ENCODE results near the gene TTLL9.
"Not testable (repeated sequence)": the region's sequence is repeated elsewhere in the genome, so short reads cannot be mapped to it uniquely, and the experiment has no call there.

The TTLL9 gene, protein sequence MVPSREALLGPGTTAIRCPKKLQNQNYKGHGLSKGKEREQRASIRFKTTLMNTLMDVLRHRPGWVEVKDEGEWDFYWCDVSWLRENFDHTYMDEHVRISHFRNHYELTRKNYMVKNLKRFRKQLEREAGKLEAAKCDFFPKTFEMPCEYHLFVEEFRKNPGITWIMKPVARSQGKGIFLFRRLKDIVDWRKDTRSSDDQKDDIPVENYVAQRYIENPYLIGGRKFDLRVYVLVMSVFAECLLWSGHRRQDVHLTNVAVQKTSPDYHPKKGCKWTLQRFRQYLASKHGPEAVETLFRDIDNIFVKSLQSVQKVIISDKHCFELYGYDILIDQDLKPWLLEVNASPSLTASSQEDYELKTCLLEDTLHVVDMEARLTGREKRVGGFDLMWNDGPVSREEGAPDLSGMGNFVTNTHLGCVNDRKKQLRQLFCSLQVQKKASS

DNA sequence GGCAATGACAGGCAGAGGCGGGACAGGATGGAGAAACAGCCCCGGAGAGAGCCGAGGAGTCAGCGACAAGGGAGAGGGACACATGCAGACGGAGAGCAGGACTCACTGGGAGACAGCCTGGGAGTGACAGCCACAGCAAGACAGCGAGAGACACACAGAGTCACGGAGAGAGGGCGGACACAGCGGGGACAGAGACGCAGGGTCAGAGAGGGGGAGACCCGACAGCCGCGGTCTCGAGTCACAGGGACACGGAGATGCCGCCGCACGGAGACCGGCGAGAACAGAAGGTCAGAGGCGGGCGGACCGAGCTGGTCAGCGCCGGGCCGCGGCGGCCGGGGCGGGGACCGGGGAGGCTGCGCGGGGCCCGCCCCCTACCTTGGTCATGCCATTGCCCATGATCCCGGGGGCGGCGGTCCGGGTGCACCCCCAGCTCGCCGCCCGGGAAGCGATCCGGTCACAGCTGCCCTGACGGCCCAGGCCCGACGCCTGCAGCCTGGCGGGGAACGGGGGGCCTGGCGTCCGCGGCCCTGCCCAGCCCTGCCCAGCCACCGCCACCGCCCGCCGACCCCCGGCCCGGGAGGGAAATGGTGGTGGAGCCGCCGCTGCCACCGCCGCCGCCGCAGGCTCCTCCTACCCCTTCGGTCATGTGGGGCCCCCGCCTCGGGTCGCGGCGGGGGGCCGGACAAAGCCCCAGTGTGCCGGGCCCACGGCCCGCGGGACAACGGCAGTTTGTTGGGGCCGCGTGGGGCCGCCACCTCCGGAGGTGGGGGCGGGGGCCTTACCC lies at the start of gene TTLL9, which contains the start of gene DUSP15:
TTLL9 (plus strand) TSS at position 693 of the 784 bp plus-strand sequence. CDS start 493 bp downstream, outside the sequence.
DUSP15 (minus strand) TSS at position 586 of the 784 bp plus-strand sequence; CDS start at position 396, 190 bp downstream.
- DNase-seq: no peak

DNA sequence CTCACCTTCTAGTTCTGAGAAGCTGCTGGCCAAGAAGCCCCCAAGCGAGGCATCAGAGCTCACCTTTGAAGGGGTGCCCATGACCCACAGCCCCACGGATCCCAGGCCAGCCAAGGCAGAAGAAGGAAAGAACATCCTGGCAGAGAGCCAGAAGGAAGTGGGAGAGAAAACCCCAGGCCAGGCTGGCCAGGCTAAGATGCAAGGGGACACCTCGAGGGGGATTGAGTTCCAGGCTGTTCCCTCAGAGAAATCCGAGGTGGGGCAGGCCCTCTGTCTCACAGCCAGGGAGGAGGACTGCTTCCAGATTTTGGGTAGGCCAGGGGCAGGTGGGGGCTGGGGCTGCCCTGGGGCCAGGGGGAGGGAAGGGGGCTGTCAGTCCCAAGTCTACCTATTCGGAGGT lies 49.0 kb upstream of the TTLL9 start:
- no peak for DNase-seq

DNA sequence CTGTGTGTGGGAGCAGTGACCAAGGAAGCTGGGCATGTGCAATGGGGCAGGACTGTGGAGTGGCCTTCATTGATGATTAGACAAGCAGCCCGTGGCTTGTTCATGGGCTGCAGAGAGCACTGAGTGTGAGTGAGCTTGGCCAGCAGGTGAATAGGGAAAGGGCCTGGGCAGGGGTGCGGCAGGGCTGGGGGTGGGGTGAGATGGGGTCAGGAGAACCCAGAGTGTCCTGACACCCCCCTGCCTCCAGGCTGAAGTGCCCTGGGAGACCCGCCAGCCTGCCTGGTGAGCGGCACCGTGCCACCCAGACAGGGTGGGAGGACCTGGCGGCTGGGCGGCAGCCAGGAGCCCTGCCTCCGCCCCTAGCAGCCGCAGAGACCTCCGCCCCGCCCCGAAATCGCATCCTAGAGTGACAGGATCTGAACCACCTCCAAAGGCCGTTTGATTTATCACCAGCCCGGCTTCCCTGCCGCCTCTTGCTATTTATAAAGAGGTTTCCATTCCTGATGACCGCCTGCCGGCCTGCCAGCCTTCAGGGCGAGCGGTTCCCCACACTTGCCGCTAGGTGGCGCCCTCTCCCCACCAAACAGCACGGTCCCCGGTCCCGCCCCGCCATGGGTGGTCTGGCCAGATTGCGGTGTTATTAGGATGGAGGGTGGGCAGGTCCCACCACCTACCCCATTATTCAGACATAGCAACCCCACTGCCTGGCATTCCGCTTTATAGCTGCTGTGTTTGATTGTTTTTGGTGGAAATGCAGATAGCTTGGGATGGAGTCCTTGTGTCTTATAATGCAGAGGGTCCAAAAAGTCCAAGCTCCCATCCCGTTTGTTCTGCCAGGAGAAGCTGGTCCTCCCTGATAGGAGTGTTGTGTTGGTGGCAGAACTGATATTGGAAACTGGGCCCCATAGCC lies 47.8 kb upstream of the TTLL9 start:
- peak; percentile 81 for DNase-seq

DNA sequence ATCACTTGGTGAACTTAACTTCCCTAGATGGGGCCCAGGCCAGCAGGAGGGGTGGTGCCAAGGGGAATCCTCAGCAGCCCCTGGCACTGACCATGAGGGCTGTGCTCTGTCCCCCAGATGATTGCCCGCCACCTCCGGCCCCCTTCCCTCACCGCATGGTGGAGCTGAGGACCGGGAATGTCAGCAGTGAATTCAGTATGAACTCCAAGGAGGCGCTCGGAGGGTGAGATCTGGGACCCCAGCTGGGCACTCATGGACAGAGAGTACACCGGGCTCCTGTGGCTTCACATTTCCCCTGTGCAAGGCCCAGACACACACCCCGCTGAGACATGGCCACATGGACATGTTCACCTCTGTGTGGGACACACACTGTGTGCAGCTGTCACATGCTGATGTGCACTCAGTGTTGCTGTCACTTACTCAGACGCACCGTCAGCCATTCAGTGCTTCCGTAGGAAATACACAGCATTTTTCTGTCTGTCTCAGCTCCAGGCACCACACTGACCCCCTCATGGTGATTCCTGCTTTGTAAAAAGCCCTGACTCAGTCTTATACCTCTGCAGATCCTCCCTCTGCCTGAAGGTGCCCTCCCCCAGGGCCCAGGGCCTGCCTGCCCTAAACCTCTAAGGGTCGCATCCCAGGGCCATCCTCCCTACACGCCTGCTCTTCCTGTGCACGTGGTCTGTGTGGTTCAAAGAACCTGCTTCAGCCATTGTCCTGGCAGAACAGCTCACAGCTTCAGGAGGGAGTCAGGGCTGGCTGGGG lies 46.9 kb upstream of the TTLL9 start:
- no peak for DNase-seq

DNA sequence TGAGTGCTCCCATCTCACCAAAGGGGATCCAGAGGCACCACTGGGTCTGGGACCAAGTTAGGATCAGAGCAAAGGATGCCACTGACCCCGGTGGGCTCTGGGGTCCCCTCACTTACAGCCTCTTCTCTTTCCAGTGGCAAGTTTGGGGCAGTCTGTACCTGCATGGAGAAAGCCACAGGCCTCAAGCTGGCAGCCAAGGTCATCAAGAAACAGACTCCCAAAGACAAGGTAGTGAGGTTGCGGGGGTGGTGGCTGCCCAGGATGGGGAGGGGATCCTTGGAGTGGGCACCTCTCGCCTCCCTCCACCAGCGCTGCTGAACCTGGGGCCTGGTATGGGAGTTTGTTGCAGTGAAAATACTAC lies 46.3 kb upstream of the TTLL9 start:
- no peak for DNase-seq

DNA sequence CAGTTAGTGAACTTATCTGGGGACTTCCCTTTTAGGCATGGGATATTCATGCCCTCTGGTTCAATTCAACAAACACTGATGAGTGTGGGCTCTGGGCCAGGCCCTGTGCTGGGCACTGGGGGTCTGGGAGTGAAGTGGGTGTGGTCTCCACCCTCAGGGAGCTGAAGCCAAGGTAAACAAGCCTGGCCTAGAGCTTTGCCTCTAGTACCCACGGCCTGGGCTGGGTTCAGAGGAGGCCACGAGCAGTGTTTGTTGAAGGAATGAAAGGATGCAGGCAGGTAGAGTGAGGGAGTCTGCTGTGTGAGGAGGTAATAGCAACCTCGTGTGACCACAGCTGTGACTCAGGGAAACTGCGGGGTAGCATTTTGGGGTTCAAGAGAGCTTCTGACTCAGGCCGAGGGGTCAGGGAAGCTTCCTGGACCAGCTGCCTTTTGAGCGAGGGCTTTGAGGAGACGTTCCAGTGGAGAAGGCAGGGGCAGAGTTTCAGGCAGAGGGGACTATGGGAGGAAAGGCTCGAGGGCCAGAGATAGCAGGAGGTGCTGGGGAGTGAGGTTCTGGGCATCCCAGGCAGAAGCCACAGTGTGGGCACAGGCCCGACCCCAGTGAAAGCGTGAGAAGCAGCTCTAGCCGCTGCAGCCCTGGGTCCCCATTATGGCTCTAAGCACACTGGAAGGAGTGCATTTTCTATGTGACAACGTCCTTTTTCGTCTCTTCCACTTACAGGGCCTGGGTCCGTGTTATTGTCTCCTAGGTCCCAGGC lies 45.7 kb upstream of the TTLL9 start:
- DNase-seq: no peak

DNA sequence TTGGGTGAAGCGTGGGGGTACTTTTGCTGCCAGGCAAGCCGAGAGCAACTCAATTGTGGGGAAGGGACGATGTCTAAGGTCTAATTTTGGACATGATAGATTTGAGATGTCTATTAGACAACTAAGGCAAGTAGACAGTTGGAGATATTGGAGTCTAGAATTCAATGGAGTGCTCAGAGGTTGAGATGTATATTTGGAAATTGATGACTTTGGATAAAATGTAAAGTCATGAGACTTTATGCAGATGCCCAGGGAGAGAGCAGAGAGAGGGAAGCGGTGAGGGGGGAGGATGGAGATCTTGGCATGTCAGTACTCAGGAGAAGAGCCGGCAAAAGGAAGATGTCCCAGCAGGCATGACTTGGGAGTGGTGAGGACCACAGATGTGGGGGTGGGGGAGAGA lies 44.4 kb upstream of the TTLL9 start:
- DNase-seq: no peak

DNA sequence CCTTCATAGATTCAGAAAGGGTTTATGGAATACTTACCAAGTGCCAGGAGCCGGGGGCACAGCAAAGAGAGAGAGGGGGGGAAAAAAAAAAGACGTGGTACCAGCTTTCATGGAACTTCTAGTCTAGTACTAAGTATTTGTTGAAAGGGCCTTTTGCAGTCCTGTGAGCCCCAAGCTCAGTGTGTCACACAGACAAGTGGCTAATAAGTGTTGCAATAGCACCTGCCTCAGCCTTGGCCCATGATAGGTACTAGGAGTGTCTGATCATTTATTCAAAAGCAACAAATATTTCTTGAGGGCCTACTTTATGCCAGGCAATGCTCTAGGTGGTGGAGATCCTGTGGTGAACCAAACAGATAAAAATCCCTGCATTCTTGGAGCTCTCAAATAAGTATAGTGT lies 43.4 kb upstream of the TTLL9 start:
- DNase-seq: no peak

DNA sequence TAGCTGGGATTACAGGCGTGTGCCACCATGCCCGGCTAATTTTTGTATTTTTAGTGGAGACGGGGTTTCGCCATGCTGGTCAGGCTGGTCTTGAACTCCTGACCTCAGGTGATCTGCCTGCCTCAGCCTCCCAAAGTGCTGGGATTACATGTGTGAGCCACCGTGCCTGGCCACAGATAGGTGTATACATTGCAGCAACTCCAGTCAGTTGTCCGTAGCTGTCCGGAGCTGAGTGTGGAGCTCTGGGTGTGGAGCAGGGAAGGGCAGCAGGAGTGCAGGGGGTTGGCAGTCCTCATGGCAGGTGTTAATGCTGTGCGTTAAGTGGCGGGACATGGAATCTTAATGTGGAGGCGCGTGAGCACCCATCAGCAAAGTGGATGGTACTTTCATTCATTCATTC lies 42.4 kb upstream of the TTLL9 start:
- not testable (repeated sequence) for DNase-seq

DNA sequence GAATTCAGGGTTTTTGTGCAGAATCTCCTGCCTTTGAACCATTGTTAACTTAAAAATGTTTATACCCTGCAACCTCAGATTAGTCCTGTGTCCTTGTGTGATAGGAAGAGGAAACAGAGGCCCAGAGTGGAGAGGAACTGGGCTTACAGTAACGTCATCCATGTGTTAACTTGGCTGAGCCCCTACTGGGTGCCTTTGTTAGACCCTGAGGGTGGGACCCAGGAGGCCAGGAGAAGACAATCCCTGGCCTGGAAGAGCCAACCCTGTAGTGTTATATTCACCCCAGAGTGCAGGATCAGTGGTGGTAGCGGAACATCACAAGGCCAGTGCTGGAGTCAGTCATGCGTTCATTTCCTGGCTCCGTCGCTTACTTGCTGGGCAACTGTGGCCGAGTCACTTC lies 40.7 kb upstream of the TTLL9 start:
- no peak for DNase-seq

DNA sequence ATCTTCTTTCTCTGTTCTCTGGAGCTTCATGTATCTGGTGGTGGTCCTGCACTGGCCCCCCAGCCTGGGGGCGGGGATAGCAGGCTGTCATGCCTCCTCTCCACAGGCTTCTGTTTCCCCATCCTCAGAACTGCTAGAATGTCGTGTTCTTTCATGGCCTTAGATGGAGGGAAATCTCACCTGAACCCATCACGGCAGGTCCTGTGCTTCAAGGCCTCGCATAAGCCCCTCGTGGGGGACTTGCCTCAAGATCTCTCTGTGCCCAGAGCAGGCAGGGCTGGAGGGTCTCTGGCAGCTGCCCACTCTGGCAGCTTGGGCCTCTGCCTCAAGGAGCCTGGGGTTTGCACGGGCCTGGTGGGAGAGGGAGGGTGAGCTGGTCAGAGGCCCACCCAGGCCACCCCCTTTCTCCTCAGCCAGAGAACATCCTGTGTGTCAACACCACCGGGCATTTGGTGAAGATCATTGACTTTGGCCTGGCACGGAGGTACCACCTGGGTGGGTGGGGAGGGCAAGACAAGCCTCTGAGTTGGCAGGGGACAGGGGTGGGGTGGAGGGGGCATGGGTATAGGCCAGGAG lies 39.9 kb upstream of the TTLL9 start:
- DNase-seq: no peak

DNA sequence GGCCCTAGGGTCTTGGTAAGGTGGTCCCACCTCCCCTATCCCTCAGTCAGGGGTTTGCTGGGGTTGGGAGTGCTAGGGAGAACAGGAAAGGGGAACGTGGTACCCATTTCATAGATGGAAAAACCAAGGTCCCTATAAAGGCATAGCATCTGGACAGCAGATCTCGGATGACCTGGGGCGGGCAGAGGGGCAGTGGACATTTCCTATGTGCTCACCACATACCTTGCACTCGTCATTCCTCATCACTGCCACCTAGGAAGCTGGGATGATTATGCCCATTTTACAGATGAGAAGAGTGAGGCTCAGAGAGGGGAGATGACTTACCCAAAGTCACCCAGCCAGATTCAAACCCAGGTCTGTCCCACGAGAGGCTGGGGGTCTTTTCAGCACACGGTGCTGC lies 39.2 kb upstream of the TTLL9 start:
- no peak for DNase-seq

DNA sequence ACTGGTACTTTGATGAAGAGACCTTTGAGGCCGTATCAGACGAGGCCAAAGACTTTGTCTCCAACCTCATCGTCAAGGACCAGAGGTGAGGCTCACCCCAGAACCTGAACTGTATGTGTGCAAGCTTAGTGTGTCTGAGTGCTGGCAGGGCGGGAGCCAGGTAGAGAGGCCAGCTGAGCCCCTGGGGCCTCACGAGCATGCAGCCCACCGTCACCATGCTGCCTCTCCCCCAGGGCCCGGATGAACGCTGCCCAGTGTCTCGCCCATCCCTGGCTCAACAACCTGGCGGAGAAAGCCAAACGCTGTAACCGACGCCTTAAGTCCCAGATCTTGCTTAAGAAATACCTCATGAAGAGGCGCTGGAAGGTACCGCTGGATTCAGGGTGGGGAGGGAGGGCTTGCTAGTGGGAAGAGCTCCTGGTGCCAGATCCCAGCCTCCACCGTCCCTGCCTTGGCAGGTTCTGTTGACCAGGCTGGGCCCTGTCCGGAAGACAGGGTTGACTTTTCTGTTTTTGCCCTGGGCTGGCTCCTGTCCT lies 38.6 kb upstream of the TTLL9 start:
- no peak for DNase-seq

DNA sequence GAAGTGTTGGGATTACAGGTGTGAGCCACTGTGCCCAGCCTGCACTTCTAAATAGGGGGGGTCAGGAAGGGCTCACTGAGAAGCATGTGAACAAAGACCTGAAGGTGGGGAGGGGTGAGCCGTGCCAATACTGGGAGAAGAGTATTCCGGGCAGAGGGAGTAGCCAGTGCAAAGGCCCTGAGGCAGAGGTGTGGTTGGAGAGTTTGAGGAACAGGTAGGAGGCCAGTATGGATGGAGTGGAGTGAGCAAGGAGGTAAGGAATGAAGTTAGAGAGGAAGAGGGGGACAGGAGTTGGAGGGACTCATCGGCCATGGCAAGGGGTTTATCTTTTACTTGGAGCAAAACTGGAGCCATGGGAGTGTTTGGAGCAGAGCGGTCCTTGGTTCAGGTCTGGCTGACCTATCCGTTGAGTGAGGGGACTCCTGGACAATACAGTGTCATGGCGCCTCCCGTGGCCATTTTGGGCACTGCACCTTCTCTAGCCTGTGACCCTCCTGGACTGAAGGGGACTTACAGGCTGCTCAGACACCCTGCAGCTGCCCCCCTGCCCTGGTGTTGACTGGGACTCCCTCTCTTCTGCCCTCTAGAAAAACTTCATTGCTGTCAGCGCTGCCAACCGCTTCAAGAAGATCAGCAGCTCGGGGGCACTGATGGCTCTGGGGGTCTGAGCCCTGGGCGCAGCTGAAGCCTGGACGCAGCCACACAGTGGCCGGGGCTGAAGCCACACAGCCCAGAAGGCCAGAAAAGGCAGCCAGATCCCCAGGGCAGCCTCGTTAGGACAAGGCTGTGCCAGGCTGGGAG lies 37.1 kb upstream of the TTLL9 start:
- DNase-seq: peak; percentile 60

DNA sequence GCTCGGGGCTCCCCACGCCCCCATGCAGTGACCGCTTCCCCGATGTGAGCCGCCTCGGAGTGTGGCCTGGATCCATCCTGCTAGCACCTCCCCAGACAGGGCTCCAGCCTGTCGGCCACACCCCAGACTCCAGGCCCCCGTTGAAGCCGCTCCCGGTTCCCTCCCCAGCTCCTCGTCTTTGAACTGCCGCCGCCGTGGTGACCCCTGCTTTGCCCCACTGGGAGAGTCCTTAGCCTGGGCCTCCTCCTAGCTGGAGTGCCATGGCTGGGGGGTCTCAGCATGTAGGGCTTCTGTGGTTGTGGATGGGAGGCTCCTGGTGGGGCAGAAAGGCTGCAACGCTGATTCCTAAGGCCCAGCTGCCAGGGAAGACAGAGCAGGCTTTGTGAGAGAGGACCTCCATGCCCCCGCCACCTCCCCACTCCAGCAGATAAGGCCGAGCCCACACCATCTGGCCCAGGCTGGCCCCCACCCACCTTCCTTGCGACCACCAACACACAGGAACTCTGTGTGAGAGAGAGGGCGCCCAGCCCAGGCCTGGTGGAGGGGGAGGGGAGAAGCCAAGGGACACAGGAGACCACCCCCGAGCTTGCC lies 36.4 kb upstream of the TTLL9 start:
- DNase-seq: no peak

DNA sequence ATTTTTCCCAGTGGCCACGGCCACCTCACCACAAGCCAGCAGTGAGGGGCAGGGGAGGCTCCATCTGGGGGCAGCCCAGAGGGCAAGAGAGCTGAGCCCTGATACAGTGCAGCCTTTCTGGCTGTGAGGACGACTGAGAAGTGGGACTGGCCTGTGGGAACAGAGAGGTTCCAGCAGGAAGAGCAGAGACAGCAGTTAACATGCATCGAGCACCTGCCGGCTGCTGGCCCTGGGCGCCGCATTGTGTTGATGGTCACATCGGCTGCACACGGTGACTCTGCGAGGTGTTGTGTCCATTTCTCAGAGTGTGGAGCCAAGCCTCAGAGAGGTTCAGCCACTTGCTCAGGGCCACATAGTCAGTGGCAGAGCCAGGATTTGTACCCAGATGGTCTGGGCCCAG lies 34.9 kb upstream of the TTLL9 start:
- DNase-seq: no peak

DNA sequence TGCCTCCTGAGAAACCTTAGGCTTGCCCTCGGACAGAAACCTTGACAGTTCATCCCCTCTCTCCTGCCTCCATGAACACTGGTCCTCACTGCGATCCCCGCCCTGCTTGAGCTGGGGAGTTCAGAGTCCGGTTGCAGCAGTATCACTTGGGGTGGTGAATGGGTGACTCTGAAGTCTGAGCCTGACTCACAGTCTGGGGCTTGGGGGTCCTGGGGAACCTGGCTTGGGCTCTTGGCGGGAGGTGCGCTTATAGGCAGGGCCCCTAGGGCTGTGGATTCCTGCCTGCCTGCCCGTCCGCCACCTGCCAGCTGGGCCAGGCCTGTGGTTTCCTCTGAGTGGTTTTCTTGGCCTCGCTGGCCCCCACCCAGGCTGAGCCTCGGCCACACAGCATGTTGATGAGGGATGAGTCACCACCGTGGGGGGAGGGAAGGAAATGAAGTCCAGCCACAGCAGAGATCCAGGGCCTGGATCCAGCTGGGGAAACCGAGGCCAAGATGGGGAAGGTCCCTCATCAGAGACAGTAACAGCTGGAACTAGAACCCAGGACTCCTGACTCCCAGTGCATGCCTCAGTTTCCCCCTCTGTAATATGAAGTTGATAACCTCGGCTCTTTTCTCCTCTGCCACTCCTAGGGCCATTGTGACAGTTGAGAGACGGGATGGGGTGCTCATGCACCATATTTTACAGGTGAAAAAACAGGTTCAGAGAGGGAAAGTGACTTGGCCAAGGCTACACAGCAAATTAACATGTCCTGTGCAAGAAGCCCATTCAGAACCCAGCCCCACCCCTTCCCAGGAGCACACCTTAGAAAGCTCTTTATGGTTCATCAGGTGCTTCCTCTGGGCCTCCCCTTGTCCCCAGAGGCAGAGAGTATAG lies 34.2 kb upstream of the TTLL9 start:
- DNase-seq: no peak

DNA sequence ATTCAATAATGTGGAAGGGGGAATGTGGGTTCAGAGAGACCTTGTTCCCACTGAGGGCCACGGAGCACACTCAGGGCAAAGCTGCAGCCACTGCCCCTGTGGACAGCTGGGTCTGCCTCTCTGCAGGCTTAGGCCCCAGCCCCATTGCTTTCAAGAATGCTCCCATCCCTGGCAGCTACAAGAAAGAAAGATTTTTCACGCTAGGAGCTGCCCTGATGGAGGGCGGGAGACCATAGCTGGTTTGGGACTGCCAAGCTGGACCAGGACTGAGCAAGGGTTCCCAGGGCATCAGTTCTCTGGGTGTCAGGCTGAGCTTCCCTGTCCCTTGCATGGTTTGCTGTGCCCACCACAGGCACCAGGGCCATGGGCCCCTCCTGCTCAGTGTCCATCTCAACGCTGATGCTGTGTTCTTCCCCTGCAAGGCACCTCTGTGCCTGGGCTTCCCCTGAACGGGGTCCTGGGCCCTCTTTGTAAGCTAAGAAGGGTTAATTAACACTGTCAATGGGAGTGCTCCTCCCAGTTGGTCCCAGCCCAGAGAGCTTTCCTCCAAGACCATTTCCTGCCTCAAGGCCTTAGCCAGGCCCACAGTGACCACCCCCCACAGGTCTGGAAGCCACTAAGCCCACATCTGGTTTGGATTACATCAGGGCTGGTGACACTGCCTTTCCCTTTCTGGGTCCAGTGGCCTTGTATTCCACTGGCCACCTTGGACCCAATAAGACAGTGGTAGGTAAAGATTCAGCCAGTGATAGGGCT lies 33.4 kb upstream of the TTLL9 start:
- no peak for DNase-seq

All from activated CD8-positive, alpha-beta memory T cell treated with anti-CD3 and anti-CD28 coated beads, Interleukin-2, amount 50 U/mL, for 4 hours (primary cell).